Endothelial cell of umbilical vein (primary cell): ENCODE measurements around the gene XIRP2. TPM values are rescaled to one million over a fixed set of nuclear protein-coding genes. Genes with fewer than 3 reads are reported as not detected.

Experiments used
- BruUV-seq: library from RNA; stranded (reverse); fragments of 400-500 nt; replicated peaks from 2 replicates; lab custom pipeline; 2021; lab: Mats Ljungman, UMichigan
- CTCF ChIA-PET: fragments of 300-600, 350-600 bp; sonication (Branson Sonifier 250); formaldehyde crosslinking; loops from one replicate; lab custom pipeline; 2021; ENCODE audit warnings: antibody characterized with exemption, inconsistent platforms; lab: Charles Lee
- POLR2A ChIA-PET: fragments of 300-600, 350-600 bp; sonication (Branson Sonifier 250); formaldehyde crosslinking; loops from one replicate; lab custom pipeline; 2021; ENCODE audit warnings: antibody characterized with exemption, inconsistent platforms; lab: Charles Lee
- DNase-seq: peaks from one replicate; pipeline ENCODE4 v3.0.0-alpha.2; 2011; ENCODE audit warnings: low read depth, low spot score
- FAIRE-seq: peaks from 2 replicates; lab custom pipeline; 2011; peaks lifted over from hg19 to GRCh38; lab: Jason Lieb, UNC
- H2AFZ ChIP-seq: 2 replicates; pipeline ENCODE4 v1.6.0; 2012; ENCODE audit warnings: low read depth, low read length, control low read depth, inconsistent platforms
- H3K27ac ChIP-seq: 2 replicates; pipeline ENCODE4 v1.5.1; 2011; ENCODE audit warnings: low read depth, mild to moderate bottlenecking, control low read depth, low read length, moderate library complexity; ENCODE audit not compliant: insufficient read depth
- H3K27me3 ChIP-seq, 2 experiments: 2 replicates each; pipeline versions ENCODE4 v1.6.0 to v1.6.1; 2011; ENCODE audit warnings: low read length in 2 of 2, mixed read lengths in 1 of 2; ENCODE audit not compliant: control insufficient read depth in 2 of 2, insufficient read depth in 2 of 2
- H3K36me3 ChIP-seq, 2 experiments: 2 replicates in 1 of 2; 3 replicates in 1 of 2; pipeline ENCODE4 v1.5.1; 2011; ENCODE audit warnings: low read length in 2 of 2, mild to moderate bottlenecking in 1 of 2, moderate library complexity in 1 of 2; ENCODE audit not compliant: control insufficient read depth in 2 of 2, insufficient read depth in 2 of 2; ENCODE audit errors: extremely low read depth in 1 of 2
- H3K4me1 ChIP-seq: 3 replicates; pipeline ENCODE4 v1.5.1; 2011; ENCODE audit warnings: mild to moderate bottlenecking, low read length; ENCODE audit not compliant: control insufficient read depth, insufficient read depth; ENCODE audit errors: extremely low read depth
- H3K4me2 ChIP-seq: 2 replicates; pipeline ENCODE4 v1.6.1; 2011; ENCODE audit warnings: low read length, control low read depth, mixed read lengths; ENCODE audit not compliant: insufficient read depth
- H3K4me3 ChIP-seq, 3 experiments: fragments of 200-600 bp in 1 of 3; sonication (generic), shearing (Covaris generic) in 1 of 3; replicated peaks in 1 of 3; 2 replicates each; pipeline ENCODE4 v1.5.1; 2011 to 2016; ENCODE audit warnings: control low read depth in 3 of 3, low read length in 3 of 3, mild to moderate bottlenecking in 2 of 3, inconsistent platforms in 1 of 3, low read depth in 1 of 3, moderate library complexity in 1 of 3; ENCODE audit not compliant: insufficient read depth in 1 of 3
- H3K79me2 ChIP-seq: 2 replicates; pipeline ENCODE4 v1.6.0; 2012; ENCODE audit warnings: low read length, inconsistent platforms; ENCODE audit not compliant: control insufficient read depth, insufficient read depth
- H3K9ac ChIP-seq: replicated peaks from 2 replicates; pipeline ENCODE3; 2011; ENCODE audit warnings: low read length, control low read depth; ENCODE audit not compliant: insufficient read depth; ENCODE audit errors: extremely low read depth
- H3K9me1 ChIP-seq: replicated peaks from 3 replicates; pipeline ENCODE4 v1.6.0; 2011; ENCODE audit warnings: mild to moderate bottlenecking, low read length; ENCODE audit not compliant: control insufficient read depth, insufficient read depth; ENCODE audit errors: extremely low read depth
- H3K9me3 ChIP-seq: replicated peaks from 2 replicates; pipeline ENCODE4 v1.5.1; 2012; ENCODE audit warnings: low read length, inconsistent platforms; ENCODE audit not compliant: control insufficient read depth, insufficient read depth
- H4K20me1 ChIP-seq: replicated peaks from 2 replicates; pipeline ENCODE3; 2011; ENCODE audit warnings: mild to moderate bottlenecking, low read length; ENCODE audit not compliant: control insufficient read depth, insufficient read depth; ENCODE audit errors: extremely low read depth
- EZH2 ChIP-seq: IDR thresholded peaks from 2 replicates; pipeline ENCODE4 v1.6.1; 2012; ENCODE audit warnings: borderline replicate concordance, low read depth, mild to moderate bottlenecking, moderate library complexity, low read length, inconsistent platforms; ENCODE audit not compliant: severe bottlenecking
- FOS ChIP-seq: IDR thresholded peaks from 2 replicates; pipeline ENCODE4 v1.6.1; 2011; ENCODE audit warnings: mild to moderate bottlenecking, low read length, moderate library complexity, borderline replicate concordance; ENCODE audit not compliant: insufficient read depth
- GATA2 ChIP-seq: IDR thresholded peaks from 2 replicates; pipeline ENCODE4 v1.7.0; 2011; ENCODE audit warnings: low read depth, mild to moderate bottlenecking, moderate library complexity, mixed read lengths, low read length; ENCODE audit not compliant: insufficient read length, insufficient read depth
- JUN ChIP-seq: IDR thresholded peaks from 2 replicates; pipeline ENCODE4 v1.6.1; 2011; ENCODE audit warnings: borderline replicate concordance, low read depth; ENCODE audit not compliant: insufficient read length, insufficient read depth
- MYC ChIP-seq: IDR thresholded peaks from one replicate; pipeline ENCODE4 v1.6.1; 2011; ENCODE audit warnings: mild to moderate bottlenecking, low read depth, low read length
- POLR2A ChIP-seq: IDR thresholded peaks from 2 replicates; pipeline ENCODE4 v1.6.1; 2012; ENCODE audit warnings: low read depth, mild to moderate bottlenecking, control low read depth, low read length
- POLR2AphosphoS5 ChIP-seq: IDR thresholded peaks from 2 replicates; pipeline ENCODE4 v1.6.1; 2012; ENCODE audit warnings: low read depth, mild to moderate bottlenecking, control low read depth, low read length, moderate library complexity; ENCODE audit not compliant: insufficient read depth
- dilution Hi-C: fragments of 300-500 bp; cut with MboI; formaldehyde crosslinking; loops from one replicate; pipeline ENCODE4 v1.15.0; 2019; ENCODE audit warnings: low sequenced_read_pairs; ENCODE audit not compliant: extremely low pct_ligation_motif_present
- intact Hi-C: fragments of 100-400 bp; cut with micrococcal nuclease; formaldehyde crosslinking; loops from one replicate; pipeline ENCODE4 v1.10.0; 2022
- polyA plus RNA-seq, 4 experiments: library from polyadenylated mRNA; depleted of rRNA in 3 of 4; stranded (reverse) in 3 of 4; unstranded in 1 of 4; fragments of >200 nt; gene quantifications; 2 replicates each; pipeline versions ENCODE4 v1.2.1 to v1.2.3, GENCODE V29; 2011 to 2012; ENCODE audit warnings: missing spikeins in 1 of 4
- total RNA-seq: library from RNA; stranded (reverse); gene quantifications from 2 replicates; pipeline ENCODE4 v1.2.3, GENCODE V29; 2021
- TF ChIP-seq, protein P1 (sequence below), 2 donors: IDR thresholded peaks; 1 replicate in 1 of 2; 2 replicates in 1 of 2; pipeline ENCODE4 v1.5.1; 2011; ENCODE audit warnings: low read length in 2 of 2, mild to moderate bottlenecking in 2 of 2, moderate library complexity in 2 of 2, control low read depth in 1 of 2, inconsistent platforms in 1 of 2, low read depth in 1 of 2; ENCODE audit not compliant: insufficient read depth in 1 of 2; ENCODE audit errors: extremely low read depth in 1 of 2
- TF ChIP-seq, protein P2 (sequence below): IDR thresholded peaks from 2 replicates; pipeline ENCODE4 v1.6.1; 2011; ENCODE audit not compliant: insufficient read depth, insufficient read length

Gene XIRP2
- total and polyA plus RNA-seq, 2 donors (not counting 3 experiments of a cell fraction or from before 2014, with no cell fraction given): 0.08 to 0.66 TPM

DNA sequence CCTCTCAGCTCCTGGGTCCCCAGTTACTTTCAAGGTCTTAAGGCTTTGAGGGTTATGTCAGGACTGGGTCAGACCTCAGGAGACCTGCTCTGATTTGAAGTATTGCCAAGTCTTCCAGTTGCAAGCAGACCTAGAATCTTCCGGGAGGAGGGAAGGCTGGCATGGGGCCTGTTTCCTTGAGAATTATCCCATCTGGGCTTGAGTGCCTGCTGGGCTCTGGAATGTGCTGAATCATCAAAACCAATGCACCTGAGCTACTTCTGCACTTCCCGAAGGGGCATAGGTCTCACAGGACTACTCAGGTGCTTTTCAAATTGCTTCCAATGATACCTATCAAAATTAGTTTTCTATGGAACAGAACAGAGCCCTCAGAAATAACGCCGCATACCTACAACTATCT is 327.3 kb downstream of the XIRP2 start:
- Histone ChIP-seq H3K27ac (no peak overlapping the region), H3K79me2 (no peaks in the 10 kb centered on the region), H3K4me2 (no peak overlapping the region), H2AFZ (no peak overlapping the region), H3K9me3 (no peaks in the 10 kb centered on the region), H3K9ac (no peak overlapping the region), H3K4me3 (no peak overlapping the region), H4K20me1 (no peaks in the 10 kb centered on the region), H3K27me3 (no peaks in the 10 kb centered on the region), H3K36me3 (no peaks in the 10 kb centered on the region), H3K4me1 (no peaks in the 10 kb centered on the region), H3K9me1 (no peaks in the 10 kb centered on the region)
- ChIA-PET POLR2A (no interaction called here), CTCF (no interaction called here)
- intact Hi-C loops: no loop called here
- BruUV-seq: no TSS peak
- TF ChIP-seq JUN: no peak
- TF ChIP-seq POLR2AphosphoS5: no peak
- TF ChIP-seq GATA2: no peak
- no peak for TF ChIP-seq FOS
- TF ChIP-seq, protein P1, sequence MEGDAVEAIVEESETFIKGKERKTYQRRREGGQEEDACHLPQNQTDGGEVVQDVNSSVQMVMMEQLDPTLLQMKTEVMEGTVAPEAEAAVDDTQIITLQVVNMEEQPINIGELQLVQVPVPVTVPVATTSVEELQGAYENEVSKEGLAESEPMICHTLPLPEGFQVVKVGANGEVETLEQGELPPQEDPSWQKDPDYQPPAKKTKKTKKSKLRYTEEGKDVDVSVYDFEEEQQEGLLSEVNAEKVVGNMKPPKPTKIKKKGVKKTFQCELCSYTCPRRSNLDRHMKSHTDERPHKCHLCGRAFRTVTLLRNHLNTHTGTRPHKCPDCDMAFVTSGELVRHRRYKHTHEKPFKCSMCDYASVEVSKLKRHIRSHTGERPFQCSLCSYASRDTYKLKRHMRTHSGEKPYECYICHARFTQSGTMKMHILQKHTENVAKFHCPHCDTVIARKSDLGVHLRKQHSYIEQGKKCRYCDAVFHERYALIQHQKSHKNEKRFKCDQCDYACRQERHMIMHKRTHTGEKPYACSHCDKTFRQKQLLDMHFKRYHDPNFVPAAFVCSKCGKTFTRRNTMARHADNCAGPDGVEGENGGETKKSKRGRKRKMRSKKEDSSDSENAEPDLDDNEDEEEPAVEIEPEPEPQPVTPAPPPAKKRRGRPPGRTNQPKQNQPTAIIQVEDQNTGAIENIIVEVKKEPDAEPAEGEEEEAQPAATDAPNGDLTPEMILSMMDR (IDR thresholded peaks at IDR 0.05; ENCODE audit: extremely low read depth in 1 of 2, insufficient read depth in 1 of 2, low read depth in 1 of 2, low read length in 2 of 2): no peak
- no peak for TF ChIP-seq MYC
- TF ChIP-seq EZH2: no peak
- TF ChIP-seq POLR2A: no peak
- TF ChIP-seq, protein P2, sequence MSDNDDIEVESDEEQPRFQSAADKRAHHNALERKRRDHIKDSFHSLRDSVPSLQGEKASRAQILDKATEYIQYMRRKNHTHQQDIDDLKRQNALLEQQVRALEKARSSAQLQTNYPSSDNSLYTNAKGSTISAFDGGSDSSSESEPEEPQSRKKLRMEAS: no peak
- no peak for DNase-seq
- dilution Hi-C loops: no loop called here
- no peak for FAIRE-seq
